GM12891 (cell line): Measurements from ENCODE around the gene SPACA6.
A peak's percentile ranks its signal among the peaks of the same experiment; 100 is the strongest.

Source experiments
- DNase-seq: peaks from one replicate; pipeline ENCODE4 v3.0.0; 2011; ENCODE audit warnings: low spot score; ENCODE audit not compliant: insufficient read length
- FAIRE-seq: peaks from 2 replicates; lab custom pipeline; 2011; peaks lifted over from hg19 to GRCh38; lab: Jason Lieb, UNC
- PAX5 ChIP-seq: IDR thresholded peaks from 2 replicates; pipeline ENCODE4 v1.6.1; 2011; ENCODE audit warnings: low read length, moderate library complexity, mild to moderate bottlenecking; ENCODE audit not compliant: insufficient read depth, severe bottlenecking
- POLR2A ChIP-seq: IDR thresholded peaks from 2 replicates; pipeline ENCODE4 v1.6.1; 2011; ENCODE audit warnings: low read depth, low read length, control low read depth
- POLR2AphosphoS5 ChIP-seq: IDR thresholded peaks from 2 replicates; pipeline ENCODE4 v1.6.1; 2011; ENCODE audit warnings: low read depth, low read length, control low read depth
- POU2F2 ChIP-seq: IDR thresholded peaks from 2 replicates; pipeline ENCODE4 v1.6.1; 2011; ENCODE audit warnings: low read depth, mild to moderate bottlenecking, control low read depth, low read length, moderate library complexity
- SPI1 ChIP-seq: IDR thresholded peaks from 2 replicates; pipeline ENCODE4 v1.6.1; 2011; ENCODE audit warnings: low read depth, low read length, control low read depth
- TAF1 ChIP-seq: IDR thresholded peaks from 2 replicates; pipeline ENCODE4 v1.6.1; 2011; ENCODE audit warnings: low read depth, low read length, control low read depth

SPACA6 gene

GRCh38 chr19:51703575-51704515, 10.7 kb downstream of the SPACA6 start:
- peak; percentile 99 for FAIRE-seq
- peak; percentile 98 for DNase-seq
- peak; percentile 71 for TF ChIP-seq TAF1
- TF ChIP-seq POLR2A, result peak; percentile 92
- TF ChIP-seq SPI1, result no peak
- TF ChIP-seq PAX5, result no peak
- TF ChIP-seq POLR2AphosphoS5, result peak; percentile 90
- TF ChIP-seq POU2F2, result no peak; the same call in 1 of the 2 replicates

GRCh38 chr19:51704626-51705025, 11.5 kb downstream of the SPACA6 start:
- DNase-seq (no peak), FAIRE-seq (no peak)
- TF ChIP-seq POU2F2, result no peak
- no peak for TF ChIP-seq SPI1
- TF ChIP-seq POLR2A, result no peak
- TF ChIP-seq TAF1, result no peak
- no peak for TF ChIP-seq POLR2AphosphoS5
- no peak for TF ChIP-seq PAX5

- DNase-seq, result no peak
- no peak for FAIRE-seq
- TF ChIP-seq TAF1, result no peak
- TF ChIP-seq POLR2AphosphoS5, result no peak
- no peak for TF ChIP-seq POU2F2
- no peak for TF ChIP-seq SPI1
- TF ChIP-seq PAX5, result no peak
- no peak for TF ChIP-seq POLR2A
These were observed 13.2 kb downstream of the SPACA6 start for GRCh38 chr19:51706296-51706695.

- no peak for FAIRE-seq
- TF ChIP-seq PAX5 (no peak), SPI1 (no peak), POLR2A (no peak), POLR2AphosphoS5 (no peak), TAF1 (no peak), POU2F2 (no peak)
- DNase-seq, result no peak
These were observed 13.8 kb downstream of the SPACA6 start for GRCh38 chr19:51706885-51707284.

GRCh38 chr19:51708811-51709210, 15.7 kb downstream of the SPACA6 start:
- DNase-seq (no peak), FAIRE-seq (no peak)
- no peak for TF ChIP-seq SPI1

- TF ChIP-seq PAX5 (no peak), TAF1 (no peak), POLR2AphosphoS5 (no peak), POLR2A (no peak), SPI1 (no peak), POU2F2 (no peak)
- DNase-seq, result no peak
- no peak for FAIRE-seq
These were observed 16.4 kb downstream of the SPACA6 start for GRCh38 chr19:51709575-51709974.

- DNase-seq (no peak), FAIRE-seq (no peak)
- no peak for TF ChIP-seq POU2F2
- no peak for TF ChIP-seq POLR2A
- TF ChIP-seq SPI1, result no peak
- TF ChIP-seq PAX5, result no peak
- TF ChIP-seq POLR2AphosphoS5, result no peak
- TF ChIP-seq TAF1, result no peak
These were observed 17.0 kb downstream of the SPACA6 start for GRCh38 chr19:51710163-51710562.

GRCh38 chr19:51711702-51712101, 18.6 kb downstream of the SPACA6 start:
- DNase-seq (no peak), FAIRE-seq (no peak)
- no peak for TF ChIP-seq TAF1
- TF ChIP-seq PAX5, result no peak
- TF ChIP-seq POLR2A, result no peak
- TF ChIP-seq SPI1, result peak; percentile 14; the same call in 1 of the 2 replicates
- no peak for TF ChIP-seq POLR2AphosphoS5
- TF ChIP-seq POU2F2, result no peak

GRCh38 chr19:51712461-51713081, 19.4 kb downstream of the SPACA6 start:
- TF ChIP-seq SPI1 (0 out of 2 replicates have a peak, but pooled peaks have one; percentile 2), TAF1 (no peak)
- DNase-seq, result no peak
- FAIRE-seq, result peak; percentile 58
